ENCODE results near the gene WDR1. TPM values are rescaled to one million over a fixed set of nuclear protein-coding genes. Genes with fewer than 3 reads are reported as not detected.
A peak's percentile ranks its signal among the peaks of the same experiment; 100 is the strongest.

WDR1 gene
- total and polyA plus RNA-seq, 2 of the 13 experiments (the other 11 are each of a cell fraction or from before 2014, with no cell fraction given), result 106 to 198 TPM

DNA sequence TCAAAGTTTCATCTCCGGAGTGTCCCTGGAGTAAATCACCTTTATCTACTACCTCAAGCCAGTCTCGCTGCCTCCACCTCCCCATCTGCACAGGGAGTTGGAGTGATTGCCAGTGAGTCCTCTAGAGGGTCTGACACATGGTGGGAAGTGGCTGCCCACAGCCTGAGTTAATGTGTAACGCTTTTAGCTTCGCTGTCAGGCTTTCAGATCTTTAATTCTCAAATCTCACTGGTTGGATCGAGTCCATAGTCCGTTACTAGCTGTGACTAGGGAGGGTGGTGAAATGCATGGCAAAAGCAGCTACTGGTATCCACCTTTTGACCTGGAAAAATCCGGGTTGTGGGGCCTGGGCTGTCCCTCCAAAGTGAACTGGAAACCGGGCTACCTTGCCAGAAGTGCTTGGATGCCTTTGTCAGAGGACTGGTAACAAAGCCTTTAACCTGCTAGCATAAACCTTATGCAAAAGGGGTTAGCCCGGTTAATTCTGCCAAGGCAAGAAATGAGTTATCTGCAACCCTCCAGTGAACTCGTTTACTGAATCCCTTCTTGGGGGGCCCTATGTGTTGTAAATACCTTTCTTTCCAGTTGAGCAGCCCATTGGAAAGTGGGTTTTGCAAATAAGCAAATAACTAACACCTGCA is 5.1 kb upstream of the WDR1 start (continued):
- TF ChIP-seq, protein P1, sequence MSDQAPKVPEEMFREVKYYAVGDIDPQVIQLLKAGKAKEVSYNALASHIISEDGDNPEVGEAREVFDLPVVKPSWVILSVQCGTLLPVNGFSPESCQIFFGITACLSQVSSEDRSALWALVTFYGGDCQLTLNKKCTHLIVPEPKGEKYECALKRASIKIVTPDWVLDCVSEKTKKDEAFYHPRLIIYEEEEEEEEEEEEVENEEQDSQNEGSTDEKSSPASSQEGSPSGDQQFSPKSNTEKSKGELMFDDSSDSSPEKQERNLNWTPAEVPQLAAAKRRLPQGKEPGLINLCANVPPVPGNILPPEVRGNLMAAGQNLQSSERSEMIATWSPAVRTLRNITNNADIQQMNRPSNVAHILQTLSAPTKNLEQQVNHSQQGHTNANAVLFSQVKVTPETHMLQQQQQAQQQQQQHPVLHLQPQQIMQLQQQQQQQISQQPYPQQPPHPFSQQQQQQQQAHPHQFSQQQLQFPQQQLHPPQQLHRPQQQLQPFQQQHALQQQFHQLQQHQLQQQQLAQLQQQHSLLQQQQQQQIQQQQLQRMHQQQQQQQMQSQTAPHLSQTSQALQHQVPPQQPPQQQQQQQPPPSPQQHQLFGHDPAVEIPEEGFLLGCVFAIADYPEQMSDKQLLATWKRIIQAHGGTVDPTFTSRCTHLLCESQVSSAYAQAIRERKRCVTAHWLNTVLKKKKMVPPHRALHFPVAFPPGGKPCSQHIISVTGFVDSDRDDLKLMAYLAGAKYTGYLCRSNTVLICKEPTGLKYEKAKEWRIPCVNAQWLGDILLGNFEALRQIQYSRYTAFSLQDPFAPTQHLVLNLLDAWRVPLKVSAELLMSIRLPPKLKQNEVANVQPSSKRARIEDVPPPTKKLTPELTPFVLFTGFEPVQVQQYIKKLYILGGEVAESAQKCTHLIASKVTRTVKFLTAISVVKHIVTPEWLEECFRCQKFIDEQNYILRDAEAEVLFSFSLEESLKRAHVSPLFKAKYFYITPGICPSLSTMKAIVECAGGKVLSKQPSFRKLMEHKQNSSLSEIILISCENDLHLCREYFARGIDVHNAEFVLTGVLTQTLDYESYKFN (CRISPR knock-in tag; conservative IDR thresholded peaks at IDR 0.05), result peak; percentile 74
- TF ChIP-seq MAZ (IDR thresholded peaks at IDR 0.05; ENCODE audit: borderline replicate concordance, low read depth, low read length) (no peak), MAZ (CRISPR knock-in tag; IDR thresholded peaks at IDR 0.05; ENCODE audit: low read depth) (0 out of 2 replicates have a peak, but pooled peaks have one; percentile 15), RXRA (CRISPR knock-in tag; IDR thresholded peaks at IDR 0.05) (0 out of 2 replicates have a peak, but pooled peaks have one; percentile 22), ZNF776 (CRISPR knock-in tag; IDR thresholded peaks at IDR 0.05) (no peak), SOX6 (IDR thresholded peaks at IDR 0.05) (no peak), SOX6 (CRISPR knock-in tag; IDR thresholded peaks at IDR 0.05) (peak; percentile 55; the same call in 1 of the 2 replicates), BRCA1 (CRISPR knock-in tag; IDR thresholded peaks at IDR 0.05) (no peak), MZF1 (CRISPR knock-in tag; IDR thresholded peaks at IDR 0.05; ENCODE audit: borderline replicate concordance) (no peak), ZNF878 (CRISPR knock-in tag; IDR thresholded peaks at IDR 0.05) (peak; percentile 69; the same call in 1 of the 2 replicates), GABPA (IDR thresholded peaks at IDR 0.05; ENCODE audit: low read depth, low read length) (no peak), GABPA (CRISPR knock-in tag; IDR thresholded peaks at IDR 0.05; ENCODE audit: low read depth) (peak; percentile 13; the same call in 1 of the 2 replicates)
- TF ChIP-seq, protein P2, sequence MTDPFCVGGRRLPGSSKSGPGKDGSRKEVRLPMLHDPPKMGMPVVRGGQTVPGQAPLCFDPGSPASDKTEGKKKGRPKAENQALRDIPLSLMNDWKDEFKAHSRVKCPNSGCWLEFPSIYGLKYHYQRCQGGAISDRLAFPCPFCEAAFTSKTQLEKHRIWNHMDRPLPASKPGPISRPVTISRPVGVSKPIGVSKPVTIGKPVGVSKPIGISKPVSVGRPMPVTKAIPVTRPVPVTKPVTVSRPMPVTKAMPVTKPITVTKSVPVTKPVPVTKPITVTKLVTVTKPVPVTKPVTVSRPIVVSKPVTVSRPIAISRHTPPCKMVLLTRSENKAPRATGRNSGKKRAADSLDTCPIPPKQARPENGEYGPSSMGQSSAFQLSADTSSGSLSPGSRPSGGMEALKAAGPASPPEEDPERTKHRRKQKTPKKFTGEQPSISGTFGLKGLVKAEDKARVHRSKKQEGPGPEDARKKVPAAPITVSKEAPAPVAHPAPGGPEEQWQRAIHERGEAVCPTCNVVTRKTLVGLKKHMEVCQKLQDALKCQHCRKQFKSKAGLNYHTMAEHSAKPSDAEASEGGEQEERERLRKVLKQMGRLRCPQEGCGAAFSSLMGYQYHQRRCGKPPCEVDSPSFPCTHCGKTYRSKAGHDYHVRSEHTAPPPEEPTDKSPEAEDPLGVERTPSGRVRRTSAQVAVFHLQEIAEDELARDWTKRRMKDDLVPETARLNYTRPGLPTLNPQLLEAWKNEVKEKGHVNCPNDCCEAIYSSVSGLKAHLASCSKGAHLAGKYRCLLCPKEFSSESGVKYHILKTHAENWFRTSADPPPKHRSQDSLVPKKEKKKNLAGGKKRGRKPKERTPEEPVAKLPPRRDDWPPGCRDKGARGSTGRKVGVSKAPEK (CRISPR knock-in tag; IDR thresholded peaks at IDR 0.05; ENCODE audit: borderline replicate concordance), result no peak
